Right atrium auricular region (tissue), 2 donors: ENCODE data around the gene AMH. TPM values are rescaled to one million over a fixed set of nuclear protein-coding genes. Genes with fewer than 3 reads are reported as not detected.

Source experiments
- DNase-seq: peaks from one replicate; pipeline ENCODE4 v3.0.0-alpha.2; 2019; ENCODE audit warnings: low spot score
- H3K27ac ChIP-seq, 2 donors: fragments of 200-600 bp; sonication (generic); 1 replicate in 1 of 2; 2 replicates in 1 of 2; pipeline ENCODE4 v1.5.1; 2016 to 2019
- H3K27me3 ChIP-seq, 2 donors: fragments of 200-600 bp; sonication (generic); one replicate each; pipeline versions ENCODE4 v1.5.1 to v1.6.0; 2017 to 2019
- H3K36me3 ChIP-seq: fragments of 200-600 bp; sonication (generic); one replicate; pipeline ENCODE4 v1.5.1; 2016
- H3K4me1 ChIP-seq, 2 donors: fragments of 200-600 bp; sonication (generic); one replicate each; pipeline versions ENCODE4 v1.5.1 to v1.6.0; 2017 to 2019
- H3K4me3 ChIP-seq, 2 donors: fragments of 200-600 bp; sonication (generic); 1 replicate in 1 of 2; 2 replicates in 1 of 2; pipeline ENCODE4 v1.5.1; 2017 to 2019; ENCODE audit warnings: mild to moderate bottlenecking in 1 of 2, moderate library complexity in 1 of 2
- H3K9me3 ChIP-seq, 2 donors: fragments of 200-600 bp; sonication (generic); one replicate each; pipeline ENCODE4 v1.5.1; 2019
- CTCF ChIP-seq, 2 donors: fragments of 200-600 bp; sonication (generic); IDR thresholded peaks; one replicate each; pipeline ENCODE4 v1.5.1; 2019; ENCODE audit warnings: antibody characterized with exemption in 2 of 2
- total RNA-seq, 2 donors: library from RNA; depleted of rRNA; stranded (reverse); fragments of >200 nt; gene quantifications; one replicate each; pipeline ENCODE4 v1.1.0, GENCODE V29; 2016

AMH gene
- total RNA-seq, 2 donors from 2014 or later = 0.98 TPM; not detected in 1

- Histone ChIP-seq H3K9me3 (no peaks in the 10 kb centered on the region), H3K4me3 (no peak overlapping the region), H3K36me3 (peaks cover 52% of the 10 kb centered on the region), H3K4me1 (peaks cover 5 to 54% of the 10 kb centered on the region in 2 donors), H3K27me3 (no peaks in the 10 kb centered on the region), H3K27ac (no peak overlapping the region)
- TF ChIP-seq CTCF (IDR thresholded peaks at IDR 0.05) = no peak
- no peak for DNase-seq
Observed at GRCh38 chr19:2243274-2244124, 5.6 kb upstream of the AMH start.

DNA sequence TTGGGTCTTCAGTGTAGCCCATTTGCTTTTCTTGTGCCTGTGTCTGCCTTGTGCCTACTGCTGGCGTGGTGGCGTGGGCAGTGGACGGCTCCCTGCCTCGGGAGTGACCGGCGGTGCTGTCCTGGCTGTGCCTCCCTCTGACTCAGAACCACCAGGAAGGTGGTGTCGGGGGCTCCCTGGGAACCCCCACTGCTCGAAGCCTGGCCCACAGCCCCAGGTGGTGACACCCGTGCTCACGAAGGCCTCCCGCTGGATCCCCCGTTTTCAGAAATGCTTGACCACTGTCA, 5.1 kb upstream of the AMH start:
- Histone ChIP-seq H3K4me1 (peaks cover 5 to 48% of the 10 kb centered on the region in 2 donors), H3K4me3 (no peak overlapping the region), H3K9me3 (no peaks in the 10 kb centered on the region), H3K27me3 (no peaks in the 10 kb centered on the region), H3K27ac (no peak overlapping the region), H3K36me3 (peaks cover 56% of the 10 kb centered on the region)
- no peak for DNase-seq
- TF ChIP-seq CTCF (IDR thresholded peaks at IDR 0.05) = no peak

DNA sequence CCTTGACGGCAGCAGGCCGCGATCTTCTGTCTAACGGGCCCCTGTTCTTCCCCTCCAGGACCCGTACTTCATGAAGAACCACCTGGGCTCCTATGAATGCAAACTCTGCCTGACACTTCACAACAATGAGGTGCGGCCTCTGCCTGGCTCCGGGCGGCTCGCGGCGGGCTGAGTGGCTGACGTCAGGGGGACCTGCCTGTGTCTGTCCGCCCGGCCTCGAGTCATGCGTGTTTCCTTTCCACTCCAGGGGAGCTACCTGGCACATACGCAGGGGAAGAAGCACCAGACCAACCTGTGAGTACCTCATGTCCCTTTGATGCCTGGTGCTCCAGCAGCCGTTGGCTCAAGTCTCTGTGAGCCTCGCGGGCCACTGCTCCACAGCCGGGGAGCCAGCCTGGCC, 4.6 kb upstream of the AMH start:
- H3K4me1 ChIP-seq = peaks cover 5 to 45% of the 10 kb centered on the region in 2 donors
- H3K27ac ChIP-seq = no peak overlapping the region
- TF ChIP-seq CTCF (IDR thresholded peaks at IDR 0.05) = no peak
- H3K9me3 ChIP-seq = no peaks in the 10 kb centered on the region
- H3K27me3 ChIP-seq = no peaks in the 10 kb centered on the region
- peaks cover 56% of the 10 kb centered on the region for H3K36me3 ChIP-seq
- H3K4me3 ChIP-seq = no peak overlapping the region
- DNase-seq = no peak

DNA sequence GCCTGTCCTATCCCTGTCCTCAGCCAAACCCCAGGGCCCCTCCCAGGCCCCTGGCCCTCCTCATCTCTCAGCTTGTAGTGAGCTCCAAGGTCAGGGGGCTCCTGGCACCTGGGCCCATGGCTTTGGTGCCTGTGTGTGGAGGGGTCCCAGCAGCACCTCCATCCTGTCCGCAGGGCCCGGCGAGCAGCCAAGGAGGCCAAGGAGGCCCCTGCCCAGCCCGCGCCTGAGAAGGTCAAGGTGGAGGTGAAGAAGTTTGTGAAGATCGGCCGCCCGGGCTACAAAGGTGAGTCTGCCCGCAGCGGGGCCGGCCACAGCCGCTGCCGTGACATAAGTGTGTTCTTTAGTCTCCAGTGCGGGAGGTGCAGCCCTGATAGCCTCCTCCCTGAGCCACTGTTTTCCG, 3.9 kb upstream of the AMH start:
- no peak for DNase-seq
- peaks cover 0 to 3% of the 10 kb centered on the region in 2 donors for H3K27me3 ChIP-seq
- no peaks in the 10 kb centered on the region for H3K9me3 ChIP-seq
- H3K36me3 ChIP-seq = peaks cover 56% of the 10 kb centered on the region
- no peak overlapping the region for H3K4me3 ChIP-seq
- no peak overlapping the region for H3K27ac ChIP-seq
- no peak for TF ChIP-seq CTCF (IDR thresholded peaks at IDR 0.05)
- H3K4me1 ChIP-seq = peaks cover 3 to 45% of the 10 kb centered on the region in 2 donors

DNA sequence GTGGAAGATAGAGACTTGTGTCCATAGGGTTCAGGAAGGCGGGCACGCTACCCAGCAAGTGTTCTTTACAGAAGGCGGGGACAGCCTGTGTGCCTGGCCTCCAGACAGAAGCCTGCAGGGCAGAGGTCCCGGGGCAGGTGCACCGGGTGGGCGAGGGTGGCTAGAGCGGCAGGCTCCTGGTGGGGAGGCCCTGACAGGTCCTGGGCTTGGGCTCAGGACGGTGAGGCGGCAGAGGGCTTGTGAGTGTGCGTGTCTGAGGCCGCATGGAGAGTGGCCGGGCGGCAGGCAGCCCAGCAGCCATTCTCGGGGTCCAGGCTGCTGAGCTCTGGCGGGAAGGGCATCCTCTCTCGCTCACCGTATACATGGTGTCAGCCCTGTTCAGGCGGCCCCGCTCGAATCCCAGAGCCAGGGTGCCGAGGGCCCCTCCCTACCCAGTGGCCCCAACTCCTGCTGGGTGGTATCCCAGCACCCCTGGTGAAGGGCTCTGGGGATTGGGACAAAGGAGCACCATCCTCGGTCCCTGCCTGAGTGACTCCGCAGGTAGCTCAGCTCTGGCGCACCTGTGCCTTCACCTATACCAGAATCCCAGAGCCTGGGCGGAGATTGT, 3.0 kb upstream of the AMH start:
- peaks cover 0 to 12% of the 10 kb centered on the region in 2 donors for H3K27me3 ChIP-seq
- no peak overlapping the region for H3K4me3 ChIP-seq
- TF ChIP-seq CTCF (IDR thresholded peaks at IDR 0.05) = no peak
- peaks cover 0 to 45% of the 10 kb centered on the region in 2 donors for H3K4me1 ChIP-seq
- no peaks in the 10 kb centered on the region for H3K9me3 ChIP-seq
- DNase-seq = no peak
- H3K36me3 ChIP-seq = peaks cover 56% of the 10 kb centered on the region
- H3K27ac ChIP-seq = no peak overlapping the region
